ENCODE measurements around the gene ALKBH7.

The ALKBH7 gene

GRCh38 chr19:6402058-6402457, 29.5 kb downstream of the ALKBH7 start:
- no peak for TF ChIP-seq CTCF (conservative IDR thresholded peaks at IDR 0.05; ENCODE audit: control insufficient read depth, insufficient read depth, low read depth, low read length)
- H3K4me3 ChIP-seq (ENCODE audit: control insufficient read depth, low read depth, low read length), result no peak overlapping the region
- no peak for DNase-seq (ENCODE audit: low read depth)

DNA sequence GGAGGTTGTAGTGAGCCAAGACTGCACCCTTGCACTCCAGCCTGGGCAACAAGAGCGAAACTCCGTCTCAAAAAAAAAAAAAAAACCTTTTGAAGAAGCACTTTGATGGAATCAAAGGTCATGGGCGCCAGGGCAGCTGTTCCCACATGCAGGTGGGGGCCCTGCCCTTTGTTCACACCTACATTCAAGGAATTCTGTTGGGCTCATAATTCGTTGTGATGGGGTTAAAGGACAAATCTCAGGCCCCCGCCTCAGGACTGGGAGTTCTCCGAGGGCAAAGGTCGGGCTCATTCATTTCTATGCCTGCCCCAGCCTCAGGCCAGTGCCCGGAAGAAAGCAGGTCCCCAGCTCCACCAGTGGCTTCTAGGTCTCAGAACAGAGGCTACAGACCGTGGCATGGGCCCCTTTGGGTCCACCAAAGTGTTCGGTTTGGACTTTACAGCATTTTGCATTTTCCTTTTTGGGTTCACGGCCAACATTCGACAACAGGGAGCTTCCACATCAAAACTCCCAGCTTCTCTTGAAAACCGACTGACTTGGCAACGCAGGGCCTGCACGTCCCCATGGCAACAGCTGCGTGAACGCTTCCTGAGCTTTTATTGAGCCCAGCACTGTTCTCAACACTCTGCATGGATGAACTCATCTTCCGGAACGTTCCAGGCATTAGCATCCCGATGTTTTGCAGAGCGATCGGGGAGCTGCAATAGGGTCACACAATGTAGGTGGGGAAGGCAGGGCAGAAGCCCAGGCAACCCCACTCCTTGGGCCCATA, 30.4 kb downstream of the ALKBH7 start:
- H3K4me3 ChIP-seq (ENCODE audit: control insufficient read depth, low read depth, low read length), result no peak overlapping the region
- no peak for TF ChIP-seq CTCF (conservative IDR thresholded peaks at IDR 0.05; ENCODE audit: control insufficient read depth, insufficient read depth, low read depth, low read length)
- DNase-seq (ENCODE audit: low read depth), result peak; percentile 75

GRCh38 chr19:6406401-6406800, 33.8 kb downstream of the ALKBH7 start:
- no peak overlapping the region for H3K4me3 ChIP-seq (ENCODE audit: control insufficient read depth, low read depth, low read length)
- no peak for TF ChIP-seq CTCF (conservative IDR thresholded peaks at IDR 0.05; ENCODE audit: control insufficient read depth, insufficient read depth, low read depth, low read length)
- DNase-seq (ENCODE audit: low read depth), result no peak

DNA sequence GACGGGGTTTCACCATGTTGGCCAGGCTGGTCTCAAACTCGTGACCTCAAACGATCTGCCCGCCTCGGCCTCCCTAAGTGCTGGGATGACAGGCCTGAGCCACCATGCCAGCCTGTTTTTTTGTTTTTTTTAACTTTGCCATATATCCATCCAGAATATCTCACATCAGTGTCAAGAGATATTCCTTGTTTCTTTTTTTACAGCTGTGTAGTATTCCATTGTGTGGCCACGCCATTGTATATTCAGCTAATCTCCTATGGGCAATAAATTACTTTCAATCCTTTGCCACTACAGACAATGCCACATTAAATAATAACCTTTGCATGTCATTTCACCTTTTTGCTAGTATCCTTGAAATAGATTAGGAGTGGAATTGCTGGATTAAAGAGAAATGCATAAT, 36.8 kb downstream of the ALKBH7 start:
- H3K4me3 ChIP-seq (ENCODE audit: control insufficient read depth, low read depth, low read length), result no peak overlapping the region
- TF ChIP-seq CTCF (conservative IDR thresholded peaks at IDR 0.05; ENCODE audit: control insufficient read depth, insufficient read depth, low read depth, low read length), result no peak
- no peak for DNase-seq (ENCODE audit: low read depth)

DNA sequence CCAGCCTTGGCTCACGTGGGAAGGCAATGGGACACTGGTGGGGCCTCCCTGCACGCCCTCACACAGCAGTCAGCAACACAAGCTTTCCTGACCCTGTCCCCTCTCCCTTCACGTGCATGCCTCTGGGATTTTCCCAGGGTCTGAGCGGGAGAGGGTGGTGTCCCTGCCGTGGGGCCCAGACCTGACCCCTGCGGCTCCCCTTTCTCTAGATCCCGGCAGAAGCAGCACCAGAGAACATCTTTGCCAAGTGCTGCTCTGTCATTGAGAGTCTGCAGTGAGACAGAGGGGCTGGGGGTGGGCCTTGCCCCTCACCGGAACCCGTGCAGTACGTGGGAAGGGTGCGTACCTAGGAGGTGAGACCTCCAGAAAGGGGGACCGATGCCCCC, 39.5 kb downstream of the ALKBH7 start:
- no peak for TF ChIP-seq CTCF (conservative IDR thresholded peaks at IDR 0.05; ENCODE audit: control insufficient read depth, insufficient read depth, low read depth, low read length)
- DNase-seq (ENCODE audit: low read depth), result no peak

GRCh38 chr19:6412447-6413091, 40.0 kb downstream of the ALKBH7 start:
- TF ChIP-seq CTCF (conservative IDR thresholded peaks at IDR 0.05; ENCODE audit: control insufficient read depth, insufficient read depth, low read depth, low read length), result peak; percentile 55
- no peak overlapping the region for H3K4me3 ChIP-seq (ENCODE audit: control insufficient read depth, low read depth, low read length)
- no peak for DNase-seq (ENCODE audit: low read depth)

More for the DNA sequence above, 39.5 kb downstream of the ALKBH7 start:
- no peak overlapping the region for H3K4me3 ChIP-seq (ENCODE audit: control insufficient read depth, low read depth, low read length)
